ENCODE measurements around the gene FAM3D. TPM values are rescaled to one million over a fixed set of nuclear protein-coding genes. Genes with fewer than 3 reads are reported as not detected.

FAM3D gene
- total RNA-seq, 1 donor from 2014 or later = 0.35 TPM

GRCh38 chr3:58626841-58627569, 39.6 kb downstream of the FAM3D start:
- Mint-ChIP-seq H3K9me3 (no peaks in the 10 kb centered on the region), H3K27ac (ENCODE audit: unreplicated experiment) (no peak overlapping the region), H3K4me3 (no peak overlapping the region)

GRCh38 chr3:58625196-58625824, 41.3 kb downstream of the FAM3D start:
- Mint-ChIP-seq H3K4me3 (no peak overlapping the region), H3K27ac (ENCODE audit: unreplicated experiment) (peak overlapping the region; percentile 37), H3K9me3 (no peaks in the 10 kb centered on the region), H3K4me1 (peaks cover 48% of the 10 kb centered on the region), H3K36me3 (ENCODE audit: low read depth) (no peaks in the 10 kb centered on the region), H3K27me3 (ENCODE audit: low read depth) (no peaks in the 10 kb centered on the region)
- no peak for DNase-seq (ENCODE audit: low read depth, low spot score)
- TF ChIP-seq CTCF (conservative IDR thresholded peaks at IDR 0.05) = no peak

More at GRCh38 chr3:58626841-58627569, 39.6 kb downstream of the FAM3D start:
- H3K36me3 Mint-ChIP-seq (ENCODE audit: low read depth) = no peaks in the 10 kb centered on the region
- H3K4me1 Mint-ChIP-seq = peaks cover 33% of the 10 kb centered on the region
- DNase-seq (ENCODE audit: low read depth, low spot score) = no peak
- TF ChIP-seq CTCF (conservative IDR thresholded peaks at IDR 0.05) = no peak
- no peaks in the 10 kb centered on the region for H3K27me3 Mint-ChIP-seq (ENCODE audit: low read depth)

GRCh38 chr3:58624550-58624949, 42.0 kb downstream of the FAM3D start:
- no peaks in the 10 kb centered on the region for H3K9me3 Mint-ChIP-seq
- DNase-seq (ENCODE audit: low read depth, low spot score) = no peak
- no peak overlapping the region for H3K27ac Mint-ChIP-seq (ENCODE audit: unreplicated experiment)
- no peaks in the 10 kb centered on the region for H3K36me3 Mint-ChIP-seq (ENCODE audit: low read depth)
- H3K27me3 Mint-ChIP-seq (ENCODE audit: low read depth) = no peaks in the 10 kb centered on the region
- H3K4me3 Mint-ChIP-seq = no peak overlapping the region
- TF ChIP-seq CTCF (conservative IDR thresholded peaks at IDR 0.05) = no peak
- H3K4me1 Mint-ChIP-seq = peaks cover 48% of the 10 kb centered on the region

- Mint-ChIP-seq H3K4me3 (no peak overlapping the region), H3K27ac (ENCODE audit: unreplicated experiment) (no peak overlapping the region), H3K4me1 (peaks cover 48% of the 10 kb centered on the region), H3K36me3 (ENCODE audit: low read depth) (no peaks in the 10 kb centered on the region), H3K9me3 (no peaks in the 10 kb centered on the region), H3K27me3 (ENCODE audit: low read depth) (no peaks in the 10 kb centered on the region)
- TF ChIP-seq CTCF (conservative IDR thresholded peaks at IDR 0.05) = no peak
- no peak for DNase-seq (ENCODE audit: low read depth, low spot score)
These were observed 42.6 kb downstream of the FAM3D start for GRCh38 chr3:58623961-58624360.

- Mint-ChIP-seq H3K9me3 (no peaks in the 10 kb centered on the region), H3K4me3 (no peak overlapping the region), H3K36me3 (ENCODE audit: low read depth) (no peaks in the 10 kb centered on the region), H3K27ac (ENCODE audit: unreplicated experiment) (no peak overlapping the region), H3K27me3 (ENCODE audit: low read depth) (no peaks in the 10 kb centered on the region), H3K4me1 (peaks cover 48% of the 10 kb centered on the region)
- no peak for TF ChIP-seq CTCF (conservative IDR thresholded peaks at IDR 0.05)
- DNase-seq (ENCODE audit: low read depth, low spot score) = no peak
These were observed 43.1 kb downstream of the FAM3D start for GRCh38 chr3:58623478-58623877.

Measured in neural crest cell (in vitro differentiated cells).